Epithelial cell of prostate (primary cell): ENCODE measurements around the gene FOXP1.

ENCODE experiments used
- DNase-seq: peaks from one replicate; pipeline ENCODE4 v3.0.0-alpha.2; 2011; ENCODE audit warnings: low read depth, low spot score
- H3K27ac ChIP-seq: fragments of 450-650 bp; 2 replicates; pipeline ENCODE4 v1.5.1; 2017; ENCODE audit warnings: mild to moderate bottlenecking

The FOXP1 gene

GRCh38 chr3:71130471-71131374, 452.8 kb downstream of the FOXP1 start:
- peak overlapping the region; percentile 59 for H3K27ac ChIP-seq
- no peak for DNase-seq

- peak overlapping the region; percentile 59 for H3K27ac ChIP-seq
- no peak for DNase-seq
Measured at GRCh38 chr3:71129611-71130431, 453.7 kb downstream of the FOXP1 start.

GRCh38 chr3:71128961-71129360, 454.6 kb downstream of the FOXP1 start:
- DNase-seq = no peak
- H3K27ac ChIP-seq = peak overlapping the region; percentile 59

- H3K27ac ChIP-seq = no peak overlapping the region
- no peak for DNase-seq
Measured at GRCh38 chr3:71127844-71128243, 455.7 kb downstream of the FOXP1 start.

- H3K27ac ChIP-seq = no peak overlapping the region
Measured at GRCh38 chr3:71127052-71127831, 456.3 kb downstream of the FOXP1 start.

GRCh38 chr3:71125738-71126137, 457.8 kb downstream of the FOXP1 start:
- no peak for DNase-seq
- H3K27ac ChIP-seq = no peak overlapping the region

More at GRCh38 chr3:71127052-71127831, 456.3 kb downstream of the FOXP1 start:
- DNase-seq = no peak

- no peak overlapping the region for H3K27ac ChIP-seq
- DNase-seq = no peak
Measured at GRCh38 chr3:71124048-71124447, 459.5 kb downstream of the FOXP1 start.

GRCh38 chr3:71122641-71123040, 460.9 kb downstream of the FOXP1 start:
- no peak overlapping the region for H3K27ac ChIP-seq
- no peak for DNase-seq

GRCh38 chr3:71121429-71122167, 461.9 kb downstream of the FOXP1 start:
- H3K27ac ChIP-seq = no peak overlapping the region
- no peak for DNase-seq

GRCh38 chr3:71120012-71120411, 463.5 kb downstream of the FOXP1 start:
- no peak overlapping the region for H3K27ac ChIP-seq
- DNase-seq = peak; percentile 36

GRCh38 chr3:71119171-71119570, 464.4 kb downstream of the FOXP1 start:
- DNase-seq = no peak
- peak overlapping the region; percentile 10 for H3K27ac ChIP-seq

- no peak for DNase-seq
- no peak overlapping the region for H3K27ac ChIP-seq
Measured at GRCh38 chr3:71118436-71118835, 465.1 kb downstream of the FOXP1 start.

GRCh38 chr3:71117572-71118247, 465.8 kb downstream of the FOXP1 start:
- H3K27ac ChIP-seq = no peak overlapping the region
- no peak for DNase-seq

GRCh38 chr3:71114610-71115009, 468.9 kb downstream of the FOXP1 start:
- no peak overlapping the region for H3K27ac ChIP-seq
- no peak for DNase-seq

GRCh38 chr3:71112576-71112975, 471.0 kb downstream of the FOXP1 start:
- peak overlapping the region; percentile 85 for H3K27ac ChIP-seq
- DNase-seq = no peak

- DNase-seq = peak; percentile 75
- H3K27ac ChIP-seq = peak overlapping the region; percentile 85
Measured at GRCh38 chr3:71111784-71112440, 471.6 kb downstream of the FOXP1 start.

- DNase-seq = no peak
- H3K27ac ChIP-seq = peak overlapping the region; percentile 85
Measured at GRCh38 chr3:71110385-71111222, 472.9 kb downstream of the FOXP1 start.

- peak overlapping the region; percentile 83 for H3K27ac ChIP-seq
- no peak for DNase-seq
Measured at GRCh38 chr3:71109977-71110285, 473.6 kb downstream of the FOXP1 start.
